K562 (cell line): Measurements from ENCODE around the gene FAM110D. TPM values are rescaled to one million over a fixed set of nuclear protein-coding genes. Genes with fewer than 3 reads are reported as not detected.

Experiments used
- ATF1 ChIP-seq, 2 experiments: fragments of 450-650 bp in 1 of 2; IDR thresholded peaks; 2 replicates each; pipeline ENCODE4 v1.6.1; 2016; ENCODE audit warnings: missing compliant biosample characterization in 1 of 2, missing genetic modification characterization in 1 of 2
- CBX1 ChIP-seq: sonication (generic); IDR thresholded peaks from 2 replicates; pipeline ENCODE4 v1.6.1; 2016; ENCODE audit warnings: antibody characterized with exemption, low read depth, mild to moderate bottlenecking
- CHD4 ChIP-seq: fragments of 200-600 bp; sonication (generic); IDR thresholded peaks from 3 replicates; pipeline ENCODE4 v1.6.1; 2012; ENCODE audit warnings: low read depth, mild to moderate bottlenecking, mixed read lengths, low read length, inconsistent platforms; ENCODE audit not compliant: insufficient read depth, insufficient replicate concordance, poor library complexity, severe bottlenecking
- FOS ChIP-seq: IDR thresholded peaks from 3 replicates; pipeline ENCODE4 v1.6.1; 2011; ENCODE audit not compliant: insufficient read length; ENCODE audit errors: extremely low read depth
- GTF2F1 ChIP-seq: IDR thresholded peaks from 2 replicates; pipeline ENCODE4 v1.6.1; 2011; ENCODE audit warnings: low read depth, low read length, improper control_type of control experiment
- HNRNPL ChIP-seq: fragments of 200-400 bp; formaldehyde crosslinking; IDR thresholded peaks from 2 replicates; pipeline ENCODE4 v1.6.1; 2017; ENCODE audit warnings: low read depth, mild to moderate bottlenecking, low read length
- MCM5 ChIP-seq: fragments of 450-650 bp; IDR thresholded peaks from 2 replicates; pipeline ENCODE4 v1.6.1; 2016; ENCODE audit warnings: low read depth
- MXI1 ChIP-seq: IDR thresholded peaks from 2 replicates; pipeline ENCODE4 v1.6.1; 2011; ENCODE audit warnings: low read depth, mild to moderate bottlenecking, improper control_type of control experiment, low read length
- NFE2 ChIP-seq: IDR thresholded peaks from 2 replicates; pipeline ENCODE4 v1.6.1; 2014; ENCODE audit warnings: antibody characterized with exemption, low read depth
- SAFB2 ChIP-seq: fragments of 200-400 bp; formaldehyde crosslinking; IDR thresholded peaks from 2 replicates; pipeline ENCODE4 v1.6.1; 2018; ENCODE audit warnings: borderline replicate concordance, low read length, low read depth, moderate library complexity; ENCODE audit not compliant: severe bottlenecking
- U2AF2 ChIP-seq: fragments of 200-400 bp; formaldehyde crosslinking; optimal IDR thresholded peaks from 2 replicates; pipeline ENCODE3; 2017; ENCODE audit warnings: low read depth, mild to moderate bottlenecking, low read length
- XRCC4 ChIP-seq: IDR thresholded peaks from one replicate; pipeline ENCODE4 v1.6.1; 2011; ENCODE audit not compliant: insufficient read depth, insufficient read length; ENCODE audit errors: extremely low read depth
- ZFP1 ChIP-seq: fragments of 450-650 bp; formaldehyde crosslinking; IDR thresholded peaks from 2 replicates; pipeline ENCODE4 v1.4.0; 2020; ENCODE audit warnings: mild to moderate bottlenecking, mixed read lengths
- ZNF12 ChIP-seq: sonication (generic); formaldehyde crosslinking; IDR thresholded peaks from 2 replicates; pipeline ENCODE4 v1.4.0; 2020; ENCODE audit warnings: mild to moderate bottlenecking, missing genetic modification reagents
- polyA plus RNA-seq, 8 experiments: library from polyadenylated mRNA; depleted of rRNA in 4 of 8; stranded (reverse) in 5 of 8; unstranded in 3 of 8; fragments of >200 nt; fragmentation: Nextera tagmentation in 2 of 8; fragmentation: Illumina TruSeq in 1 of 8; extraction: Ambion mirVana in 2 of 8; extraction: Trizol in 1 of 8; gene quantifications; 2 replicates each; pipeline versions ENCODE4 v1.2.1 to v1.2.3, GENCODE V29; 2011 to 2014; ENCODE audit warnings: inconsistent platforms in 1 of 8, missing spikeins in 1 of 8
- total RNA-seq, 7 experiments: library from RNA; depleted of rRNA in 6 of 7; stranded (reverse); fragments of >200 nt in 6 of 7; fragmentation: Illumina TruSeq in 2 of 7; extraction: Trizol in 2 of 7; gene quantifications; 2 replicates each; pipeline versions ENCODE4 v1.2.1 to v1.2.3, GENCODE V29; 2011 to 2021; ENCODE audit warnings: low replicate concordance in 1 of 7
- TF ChIP-seq, protein P1 (sequence below), 2 experiments: fragments of 450-650 bp; IDR thresholded peaks; 2 replicates each; pipeline ENCODE4 v1.6.1; 2018; ENCODE audit warnings: mild to moderate bottlenecking in 2 of 2, low read depth in 1 of 2; ENCODE audit not compliant: partially characterized antibody in 2 of 2
- TF ChIP-seq, protein P2 (sequence below): IDR thresholded peaks from 2 replicates; pipeline ENCODE4 v1.6.1; 2011; ENCODE audit warnings: borderline replicate concordance, low read depth, mild to moderate bottlenecking, moderate library complexity, low read length; ENCODE audit not compliant: insufficient read depth, poor library complexity, severe bottlenecking
- TF ChIP-seq, protein P3 (sequence below): fragments of 250-450 bp; sonication (Bioruptor Pico); IDR thresholded peaks from 2 replicates; pipeline ENCODE4 v1.5.1; 2021; ENCODE audit warnings: mild to moderate bottlenecking
- TF ChIP-seq, protein P4 (sequence below): fragments of 450-650 bp; formaldehyde crosslinking; IDR thresholded peaks from 2 replicates; pipeline ENCODE4 v1.4.0; 2020; ENCODE audit warnings: mild to moderate bottlenecking

FAM110D gene
- total and polyA plus RNA-seq, 9 of the 15 experiments (the other 6 are each of a cell fraction or from before 2014, with no cell fraction given) = 0.04 to 1.1 (median 0.33) TPM

DNA sequence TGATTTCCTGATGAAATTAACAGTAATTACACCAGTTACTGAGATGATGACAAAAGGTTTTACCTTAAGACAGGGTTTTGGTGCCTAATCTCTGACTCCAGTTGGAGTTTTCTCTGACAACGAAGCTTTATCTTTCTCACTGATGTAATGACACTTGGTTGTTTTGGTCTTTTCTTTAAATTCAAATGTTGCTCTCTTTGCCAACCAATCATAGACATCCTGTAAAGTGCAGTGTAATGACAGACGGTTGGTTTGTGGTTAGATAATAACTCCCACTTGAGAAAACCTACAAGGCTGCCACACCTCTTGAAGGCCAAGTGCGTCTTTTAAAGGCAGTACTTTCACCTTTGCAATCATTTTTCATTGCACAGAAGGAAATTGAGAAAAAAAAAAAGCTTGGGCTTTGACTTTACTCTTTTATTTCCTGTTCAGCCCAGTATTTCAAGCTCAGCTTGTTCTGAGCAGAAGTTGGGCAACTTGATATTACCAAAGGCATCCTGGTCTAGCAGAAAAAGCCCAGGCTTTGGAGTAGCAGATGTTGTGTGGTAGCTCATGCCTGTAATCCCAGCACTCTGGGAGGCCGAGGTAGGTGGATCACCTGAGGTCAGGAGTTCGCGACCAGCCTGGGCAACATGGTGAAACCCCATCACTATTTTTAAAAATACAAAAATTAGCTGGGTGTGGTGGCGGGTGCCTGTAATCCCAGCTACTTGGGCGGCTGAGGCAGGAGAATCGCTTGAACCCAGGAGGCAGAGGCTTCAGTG, 32.4 kb upstream of the FAM110D start (continued):
- TF ChIP-seq, protein P1, sequence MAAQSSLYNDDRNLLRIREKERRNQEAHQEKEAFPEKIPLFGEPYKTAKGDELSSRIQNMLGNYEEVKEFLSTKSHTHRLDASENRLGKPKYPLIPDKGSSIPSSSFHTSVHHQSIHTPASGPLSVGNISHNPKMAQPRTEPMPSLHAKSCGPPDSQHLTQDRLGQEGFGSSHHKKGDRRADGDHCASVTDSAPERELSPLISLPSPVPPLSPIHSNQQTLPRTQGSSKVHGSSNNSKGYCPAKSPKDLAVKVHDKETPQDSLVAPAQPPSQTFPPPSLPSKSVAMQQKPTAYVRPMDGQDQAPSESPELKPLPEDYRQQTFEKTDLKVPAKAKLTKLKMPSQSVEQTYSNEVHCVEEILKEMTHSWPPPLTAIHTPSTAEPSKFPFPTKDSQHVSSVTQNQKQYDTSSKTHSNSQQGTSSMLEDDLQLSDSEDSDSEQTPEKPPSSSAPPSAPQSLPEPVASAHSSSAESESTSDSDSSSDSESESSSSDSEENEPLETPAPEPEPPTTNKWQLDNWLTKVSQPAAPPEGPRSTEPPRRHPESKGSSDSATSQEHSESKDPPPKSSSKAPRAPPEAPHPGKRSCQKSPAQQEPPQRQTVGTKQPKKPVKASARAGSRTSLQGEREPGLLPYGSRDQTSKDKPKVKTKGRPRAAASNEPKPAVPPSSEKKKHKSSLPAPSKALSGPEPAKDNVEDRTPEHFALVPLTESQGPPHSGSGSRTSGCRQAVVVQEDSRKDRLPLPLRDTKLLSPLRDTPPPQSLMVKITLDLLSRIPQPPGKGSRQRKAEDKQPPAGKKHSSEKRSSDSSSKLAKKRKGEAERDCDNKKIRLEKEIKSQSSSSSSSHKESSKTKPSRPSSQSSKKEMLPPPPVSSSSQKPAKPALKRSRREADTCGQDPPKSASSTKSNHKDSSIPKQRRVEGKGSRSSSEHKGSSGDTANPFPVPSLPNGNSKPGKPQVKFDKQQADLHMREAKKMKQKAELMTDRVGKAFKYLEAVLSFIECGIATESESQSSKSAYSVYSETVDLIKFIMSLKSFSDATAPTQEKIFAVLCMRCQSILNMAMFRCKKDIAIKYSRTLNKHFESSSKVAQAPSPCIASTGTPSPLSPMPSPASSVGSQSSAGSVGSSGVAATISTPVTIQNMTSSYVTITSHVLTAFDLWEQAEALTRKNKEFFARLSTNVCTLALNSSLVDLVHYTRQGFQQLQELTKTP (IDR thresholded peaks at IDR 0.05; ENCODE audit: low read depth in 1 of 2, partially characterized antibody in 2 of 2) = peak; percentile 86 to 94
- no peak; the same call in 1 of the 2 replicates for TF ChIP-seq ZNF12 (CRISPR knock-in tag)
- TF ChIP-seq NFE2 = peak; percentile 99
- no peak for TF ChIP-seq SAFB2
- TF ChIP-seq, protein P2, sequence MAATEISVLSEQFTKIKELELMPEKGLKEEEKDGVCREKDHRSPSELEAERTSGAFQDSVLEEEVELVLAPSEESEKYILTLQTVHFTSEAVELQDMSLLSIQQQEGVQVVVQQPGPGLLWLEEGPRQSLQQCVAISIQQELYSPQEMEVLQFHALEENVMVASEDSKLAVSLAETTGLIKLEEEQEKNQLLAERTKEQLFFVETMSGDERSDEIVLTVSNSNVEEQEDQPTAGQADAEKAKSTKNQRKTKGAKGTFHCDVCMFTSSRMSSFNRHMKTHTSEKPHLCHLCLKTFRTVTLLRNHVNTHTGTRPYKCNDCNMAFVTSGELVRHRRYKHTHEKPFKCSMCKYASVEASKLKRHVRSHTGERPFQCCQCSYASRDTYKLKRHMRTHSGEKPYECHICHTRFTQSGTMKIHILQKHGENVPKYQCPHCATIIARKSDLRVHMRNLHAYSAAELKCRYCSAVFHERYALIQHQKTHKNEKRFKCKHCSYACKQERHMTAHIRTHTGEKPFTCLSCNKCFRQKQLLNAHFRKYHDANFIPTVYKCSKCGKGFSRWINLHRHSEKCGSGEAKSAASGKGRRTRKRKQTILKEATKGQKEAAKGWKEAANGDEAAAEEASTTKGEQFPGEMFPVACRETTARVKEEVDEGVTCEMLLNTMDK = no peak
- no peak for TF ChIP-seq ATF1 (CRISPR knock-in tag; IDR thresholded peaks at IDR 0.05)
- peak; percentile 95 for TF ChIP-seq ATF1 (tag; IDR thresholded peaks at IDR 0.05)
- TF ChIP-seq CBX1 = no peak
- TF ChIP-seq MCM5 = no peak
- TF ChIP-seq GTF2F1 = peak; percentile 43; the same call in 1 of the 2 replicates
- TF ChIP-seq, protein P3, sequence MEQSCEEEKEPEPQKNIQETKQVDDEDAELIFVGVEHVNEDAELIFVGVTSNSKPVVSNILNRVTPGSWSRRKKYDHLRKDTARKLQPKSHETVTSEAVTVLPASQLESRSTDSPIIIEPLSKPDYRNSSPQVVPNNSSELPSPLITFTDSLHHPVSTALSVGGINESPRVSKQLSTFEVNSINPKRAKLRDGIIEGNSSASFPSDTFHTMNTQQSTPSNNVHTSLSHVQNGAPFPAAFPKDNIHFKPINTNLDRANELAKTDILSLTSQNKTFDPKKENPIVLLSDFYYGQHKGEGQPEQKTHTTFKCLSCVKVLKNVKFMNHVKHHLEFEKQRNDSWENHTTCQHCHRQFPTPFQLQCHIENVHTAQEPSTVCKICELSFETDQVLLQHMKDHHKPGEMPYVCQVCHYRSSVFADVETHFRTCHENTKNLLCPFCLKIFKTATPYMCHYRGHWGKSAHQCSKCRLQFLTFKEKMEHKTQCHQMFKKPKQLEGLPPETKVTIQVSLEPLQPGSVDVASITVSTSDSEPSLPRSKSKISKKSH (CRISPR knock-in tag) = no peak
- TF ChIP-seq MXI1 = peak; percentile 34; the same call in 1 of the 2 replicates
- TF ChIP-seq U2AF2 = no peak
- TF ChIP-seq, protein P4, sequence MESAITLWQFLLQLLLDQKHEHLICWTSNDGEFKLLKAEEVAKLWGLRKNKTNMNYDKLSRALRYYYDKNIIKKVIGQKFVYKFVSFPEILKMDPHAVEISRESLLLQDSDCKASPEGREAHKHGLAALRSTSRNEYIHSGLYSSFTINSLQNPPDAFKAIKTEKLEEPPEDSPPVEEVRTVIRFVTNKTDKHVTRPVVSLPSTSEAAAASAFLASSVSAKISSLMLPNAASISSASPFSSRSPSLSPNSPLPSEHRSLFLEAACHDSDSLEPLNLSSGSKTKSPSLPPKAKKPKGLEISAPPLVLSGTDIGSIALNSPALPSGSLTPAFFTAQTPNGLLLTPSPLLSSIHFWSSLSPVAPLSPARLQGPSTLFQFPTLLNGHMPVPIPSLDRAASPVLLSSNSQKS (CRISPR knock-in tag) = 0 out of 2 replicates have a peak, but pooled peaks have one; percentile 68
- TF ChIP-seq XRCC4 = no peak
- TF ChIP-seq FOS = peak; percentile 52
- TF ChIP-seq ZFP1 = peak; percentile 65
- TF ChIP-seq CHD4 = no peak
- no peak for TF ChIP-seq HNRNPL
